Esophagus squamous epithelium (tissue), 4 donors: Measurements from ENCODE around the gene MBNL3.

ENCODE experiments used
- POLR2A ChIP-seq, 4 donors: fragments of 450-650 bp; IDR thresholded peaks; one replicate each; pipeline ENCODE4 v1.6.1; 2017; ENCODE audit warnings: antibody characterized with exemption in 4 of 4, mild to moderate bottlenecking in 4 of 4, moderate library complexity in 3 of 4
- TF ChIP-seq, protein P1 (sequence below), 6 experiments: fragments of 450-650 bp in 4 of 6; fragments of 200-600 bp in 2 of 6; sonication (generic) in 2 of 6; IDR thresholded peaks; one replicate each; pipeline ENCODE4 v1.5.1; 2016 to 2019; ENCODE audit warnings: antibody characterized with exemption in 6 of 6, mild to moderate bottlenecking in 4 of 6, moderate library complexity in 4 of 6

DNA sequence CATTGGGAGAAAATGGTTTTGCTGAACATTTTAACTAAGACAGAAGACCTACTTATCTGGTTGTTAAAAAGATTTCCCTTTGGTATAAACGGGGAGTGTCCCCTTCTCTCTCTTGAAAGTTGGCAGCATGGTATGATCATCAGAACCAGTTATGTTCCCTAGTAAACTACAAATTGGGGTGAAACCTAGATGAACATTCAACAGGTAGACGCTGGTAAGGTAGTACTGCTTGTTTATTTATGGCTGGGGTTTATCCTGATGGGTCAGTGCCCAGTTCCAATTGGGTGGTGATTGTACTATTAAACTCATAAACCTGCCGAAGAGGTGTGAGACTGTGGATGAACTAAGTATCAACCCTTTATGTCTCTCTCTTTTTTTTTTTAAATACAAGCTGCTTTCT lies 100.5 kb downstream of the MBNL3 start:
- TF ChIP-seq, protein P1, sequence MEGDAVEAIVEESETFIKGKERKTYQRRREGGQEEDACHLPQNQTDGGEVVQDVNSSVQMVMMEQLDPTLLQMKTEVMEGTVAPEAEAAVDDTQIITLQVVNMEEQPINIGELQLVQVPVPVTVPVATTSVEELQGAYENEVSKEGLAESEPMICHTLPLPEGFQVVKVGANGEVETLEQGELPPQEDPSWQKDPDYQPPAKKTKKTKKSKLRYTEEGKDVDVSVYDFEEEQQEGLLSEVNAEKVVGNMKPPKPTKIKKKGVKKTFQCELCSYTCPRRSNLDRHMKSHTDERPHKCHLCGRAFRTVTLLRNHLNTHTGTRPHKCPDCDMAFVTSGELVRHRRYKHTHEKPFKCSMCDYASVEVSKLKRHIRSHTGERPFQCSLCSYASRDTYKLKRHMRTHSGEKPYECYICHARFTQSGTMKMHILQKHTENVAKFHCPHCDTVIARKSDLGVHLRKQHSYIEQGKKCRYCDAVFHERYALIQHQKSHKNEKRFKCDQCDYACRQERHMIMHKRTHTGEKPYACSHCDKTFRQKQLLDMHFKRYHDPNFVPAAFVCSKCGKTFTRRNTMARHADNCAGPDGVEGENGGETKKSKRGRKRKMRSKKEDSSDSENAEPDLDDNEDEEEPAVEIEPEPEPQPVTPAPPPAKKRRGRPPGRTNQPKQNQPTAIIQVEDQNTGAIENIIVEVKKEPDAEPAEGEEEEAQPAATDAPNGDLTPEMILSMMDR (IDR thresholded peaks at IDR 0.05) = no peak
- no peak for TF ChIP-seq POLR2A (IDR thresholded peaks at IDR 0.05)
